Type B pancreatic cell (in vitro differentiated cells): ENCODE results near the gene IQGAP3. TPM values are rescaled to one million over a fixed set of nuclear protein-coding genes. Genes with fewer than 3 reads are reported as not detected.

Source experiments
- DNase-seq: peaks from one replicate; pipeline ENCODE4 v3.0.0; 2021; ENCODE audit warnings: mixed read lengths; ENCODE audit not compliant: unreplicated experiment; ENCODE audit errors: extremely low spot score
- H3K27ac Mint-ChIP-seq: 2 replicates; pipeline ENCODE4 v1.8.0; 2021; ENCODE audit warnings: mild to moderate bottlenecking, mixed read lengths
- H3K27me3 Mint-ChIP-seq: 2 replicates; pipeline ENCODE4 v1.8.0; 2021; ENCODE audit warnings: mixed read lengths
- H3K36me3 Mint-ChIP-seq: 2 replicates; pipeline ENCODE4 v1.8.0; 2021; ENCODE audit warnings: mixed read lengths
- H3K4me1 Mint-ChIP-seq: one replicate; pipeline ENCODE4 v1.8.0; 2021; ENCODE audit warnings: mixed read lengths; ENCODE audit not compliant: unreplicated experiment
- H3K4me3 Mint-ChIP-seq: 2 replicates; pipeline ENCODE4 v1.8.0; 2021; ENCODE audit warnings: mild to moderate bottlenecking, mixed read lengths
- H3K9me3 Mint-ChIP-seq: 2 replicates; pipeline ENCODE4 v1.8.0; 2021; ENCODE audit warnings: mixed read lengths
- total RNA-seq: library from RNA; stranded (reverse); gene quantifications from 2 replicates; pipeline ENCODE4 v1.2.1, GENCODE V29; 2021; ENCODE audit warnings: low replicate concordance
- TF ChIP-seq, protein P1 (sequence below): fragments of 200-600 bp; sonication (generic); conservative IDR thresholded peaks from 2 replicates; pipeline ENCODE4 v1.5.0; 2021; ENCODE audit warnings: antibody characterized with exemption, mild to moderate bottlenecking

IQGAP3 gene
- total RNA-seq, 1 donor from 2014 or later, result 35.3 TPM

DNA sequence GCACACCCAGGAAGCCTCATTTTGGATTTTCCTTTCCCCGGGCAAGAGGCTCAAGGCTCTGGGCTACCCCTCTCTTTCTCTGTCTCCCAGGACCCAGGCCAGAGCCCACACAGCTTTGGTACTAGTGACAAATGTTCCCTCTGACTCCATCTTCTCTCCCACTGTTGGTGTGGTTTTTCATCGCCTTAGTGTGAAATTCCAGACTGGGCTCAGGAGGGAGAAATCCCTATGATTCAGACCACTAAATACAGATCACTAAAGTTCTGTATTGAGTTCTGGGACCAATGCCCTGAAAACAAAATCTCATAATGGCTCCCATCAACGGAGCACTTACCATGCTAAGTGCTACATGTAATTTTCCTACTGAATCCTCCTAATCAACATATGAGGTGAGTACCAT, 26.1 kb downstream of the IQGAP3 start:
- Mint-ChIP-seq H3K4me1 (peaks cover 13% of the 10 kb centered on the region), H3K9me3 (no peaks in the 10 kb centered on the region), H3K4me3 (no peak overlapping the region), H3K36me3 (peaks cover 8% of the 10 kb centered on the region), H3K27ac (no peak overlapping the region), H3K27me3 (no peaks in the 10 kb centered on the region)
- DNase-seq, result no peak
- TF ChIP-seq, protein P1, sequence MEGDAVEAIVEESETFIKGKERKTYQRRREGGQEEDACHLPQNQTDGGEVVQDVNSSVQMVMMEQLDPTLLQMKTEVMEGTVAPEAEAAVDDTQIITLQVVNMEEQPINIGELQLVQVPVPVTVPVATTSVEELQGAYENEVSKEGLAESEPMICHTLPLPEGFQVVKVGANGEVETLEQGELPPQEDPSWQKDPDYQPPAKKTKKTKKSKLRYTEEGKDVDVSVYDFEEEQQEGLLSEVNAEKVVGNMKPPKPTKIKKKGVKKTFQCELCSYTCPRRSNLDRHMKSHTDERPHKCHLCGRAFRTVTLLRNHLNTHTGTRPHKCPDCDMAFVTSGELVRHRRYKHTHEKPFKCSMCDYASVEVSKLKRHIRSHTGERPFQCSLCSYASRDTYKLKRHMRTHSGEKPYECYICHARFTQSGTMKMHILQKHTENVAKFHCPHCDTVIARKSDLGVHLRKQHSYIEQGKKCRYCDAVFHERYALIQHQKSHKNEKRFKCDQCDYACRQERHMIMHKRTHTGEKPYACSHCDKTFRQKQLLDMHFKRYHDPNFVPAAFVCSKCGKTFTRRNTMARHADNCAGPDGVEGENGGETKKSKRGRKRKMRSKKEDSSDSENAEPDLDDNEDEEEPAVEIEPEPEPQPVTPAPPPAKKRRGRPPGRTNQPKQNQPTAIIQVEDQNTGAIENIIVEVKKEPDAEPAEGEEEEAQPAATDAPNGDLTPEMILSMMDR, result no peak

DNA sequence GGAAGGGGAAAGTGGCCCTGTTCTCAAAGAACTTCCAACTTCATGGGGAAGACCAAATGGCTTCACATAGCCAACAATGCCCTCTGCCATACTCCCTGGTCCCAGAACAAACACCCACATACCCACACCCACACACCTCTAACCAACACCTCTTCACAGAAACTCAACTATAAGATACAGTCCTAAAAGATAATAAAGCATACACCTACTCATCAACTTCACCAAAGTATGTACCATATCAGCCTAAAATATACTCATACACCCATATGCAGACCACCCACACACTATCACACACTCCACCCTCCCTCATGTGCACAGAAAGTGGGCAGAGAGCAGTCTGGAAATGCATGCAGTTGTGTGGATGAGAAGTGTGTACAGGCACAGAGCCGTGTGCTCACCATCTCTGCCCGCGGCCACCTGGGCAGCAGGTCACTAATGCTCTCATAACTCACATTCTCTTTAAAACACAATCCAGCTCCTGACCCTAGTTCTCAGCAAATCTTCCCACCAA, 27.7 kb downstream of the IQGAP3 start:
- H3K36me3 Mint-ChIP-seq, result peaks cover 4% of the 10 kb centered on the region
- no peaks in the 10 kb centered on the region for H3K9me3 Mint-ChIP-seq
- no peak for DNase-seq
- H3K4me1 Mint-ChIP-seq, result peaks cover 13% of the 10 kb centered on the region
- H3K4me3 Mint-ChIP-seq, result no peak overlapping the region
- no peak overlapping the region for H3K27ac Mint-ChIP-seq
- TF ChIP-seq, protein P1, result no peak
- no peaks in the 10 kb centered on the region for H3K27me3 Mint-ChIP-seq

DNA sequence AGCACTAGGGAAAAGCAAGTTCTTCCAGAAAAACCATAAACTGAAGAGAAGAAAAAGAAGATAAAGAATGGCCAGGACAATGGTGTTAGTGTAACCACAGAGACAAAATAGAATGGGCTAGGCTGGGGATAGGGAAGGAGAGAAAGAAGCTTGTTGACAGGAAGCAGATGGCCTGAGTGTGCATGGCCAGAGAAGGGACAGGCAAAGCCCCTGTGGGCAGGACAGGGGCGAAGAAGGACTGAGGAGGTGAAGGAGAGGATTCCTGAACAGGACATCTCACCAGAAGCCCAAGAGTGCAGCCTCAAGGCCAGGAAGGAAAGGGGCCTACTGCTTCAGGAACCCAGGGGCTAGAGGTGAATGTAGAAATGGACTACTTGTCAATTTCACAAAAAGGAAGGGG, 29.3 kb downstream of the IQGAP3 start:
- no peak for DNase-seq
- Mint-ChIP-seq H3K9me3 (no peaks in the 10 kb centered on the region), H3K4me3 (peak overlapping the region; percentile 55), H3K4me1 (peaks cover 13% of the 10 kb centered on the region), H3K27ac (peak overlapping the region; percentile 92), H3K27me3 (no peaks in the 10 kb centered on the region), H3K36me3 (peaks cover 4% of the 10 kb centered on the region)
- TF ChIP-seq, protein P1, result no peak

DNA sequence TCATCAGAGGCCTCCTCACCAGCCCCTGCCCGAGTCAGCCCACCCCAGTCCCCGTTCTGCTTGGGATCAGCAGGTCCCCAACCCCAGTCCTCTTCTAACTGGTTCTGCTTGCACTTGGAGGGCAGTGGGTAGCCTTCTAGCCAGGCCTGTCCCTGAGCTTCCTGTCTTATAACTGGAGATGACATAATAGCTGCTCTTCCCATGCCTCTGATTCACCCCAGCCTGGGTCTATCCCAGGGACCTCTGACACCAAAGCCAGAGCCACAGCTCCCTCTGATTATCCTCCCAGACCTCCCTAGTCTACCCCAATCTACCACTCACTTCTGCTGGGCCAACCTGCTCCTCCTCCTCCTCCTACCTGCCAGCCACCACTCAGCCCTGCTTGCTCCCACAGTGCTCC, 31.4 kb downstream of the IQGAP3 start:
- no peak overlapping the region for H3K27ac Mint-ChIP-seq
- DNase-seq, result no peak
- H3K4me1 Mint-ChIP-seq, result peaks cover 13% of the 10 kb centered on the region
- no peaks in the 10 kb centered on the region for H3K27me3 Mint-ChIP-seq
- TF ChIP-seq, protein P1, result no peak
- H3K9me3 Mint-ChIP-seq, result no peaks in the 10 kb centered on the region
- no peak overlapping the region for H3K4me3 Mint-ChIP-seq
- H3K36me3 Mint-ChIP-seq, result peaks cover 4% of the 10 kb centered on the region

DNA sequence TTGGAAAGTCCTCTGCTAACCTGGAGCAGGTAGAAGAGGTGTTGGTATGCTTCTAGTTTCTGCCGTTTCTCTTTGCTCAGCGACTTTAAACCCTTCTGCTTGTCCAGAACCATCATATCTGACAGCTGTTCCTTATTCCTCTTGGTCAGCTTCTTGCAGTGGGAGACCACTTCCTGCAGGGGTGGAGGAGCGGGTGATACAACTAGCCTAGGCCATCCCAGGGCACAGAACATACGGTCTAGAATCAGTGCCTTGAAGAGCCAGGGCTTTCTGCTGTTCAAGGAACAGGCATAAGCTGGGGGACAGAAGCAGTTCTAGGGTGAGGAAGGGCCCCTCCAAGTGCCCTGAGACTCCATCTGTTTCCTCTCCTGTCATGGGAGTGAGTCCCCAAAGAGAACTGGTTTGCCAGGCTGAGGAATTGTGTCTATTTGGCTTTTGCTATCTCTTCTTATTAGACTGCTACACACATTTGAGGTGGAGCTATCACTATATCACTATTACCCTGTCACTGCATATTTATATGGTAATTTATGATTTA, 32.5 kb downstream of the IQGAP3 start:
- H3K27me3 Mint-ChIP-seq, result no peaks in the 10 kb centered on the region

More for the DNA sequence above, 32.5 kb downstream of the IQGAP3 start:
- peaks cover 4% of the 10 kb centered on the region for H3K36me3 Mint-ChIP-seq
- H3K4me3 Mint-ChIP-seq, result no peak overlapping the region
- TF ChIP-seq, protein P1, result no peak
- peaks cover 11% of the 10 kb centered on the region for H3K4me1 Mint-ChIP-seq
- H3K9me3 Mint-ChIP-seq, result no peaks in the 10 kb centered on the region
- no peak overlapping the region for H3K27ac Mint-ChIP-seq
- no peak for DNase-seq
